NOMO-1 treated with DMSO at 0.1 percent for 48 hours (cell line): ENCODE measurements around the gene TXNDC11.

Experiments
- DNase-seq: peaks from one replicate; lab custom pipeline; 2025; ENCODE audit not compliant: unreplicated experiment; lab: John Stamatoyannopoulos, UW

Gene TXNDC11

DNA sequence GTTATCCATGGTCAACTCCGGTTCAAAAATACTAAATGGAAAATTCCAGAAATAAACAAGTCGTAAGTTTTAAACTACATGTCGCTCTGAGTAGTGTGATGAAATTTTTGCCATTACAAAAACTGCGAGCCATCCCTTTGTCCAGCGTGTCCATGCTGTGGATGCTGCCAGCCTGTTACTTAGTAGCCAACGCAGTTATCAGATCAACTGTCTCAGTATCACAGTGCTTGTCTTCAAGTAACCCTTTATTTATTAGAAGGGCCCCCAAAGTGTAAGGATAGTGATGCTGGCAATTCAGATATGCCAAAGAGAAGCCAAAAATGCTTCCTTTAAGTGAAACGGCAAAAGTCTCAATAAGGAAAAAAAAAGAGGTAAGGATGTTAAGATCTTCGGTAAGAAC lies 50.5 kb downstream of the TXNDC11 start:
- DNase-seq: no peak

DNA sequence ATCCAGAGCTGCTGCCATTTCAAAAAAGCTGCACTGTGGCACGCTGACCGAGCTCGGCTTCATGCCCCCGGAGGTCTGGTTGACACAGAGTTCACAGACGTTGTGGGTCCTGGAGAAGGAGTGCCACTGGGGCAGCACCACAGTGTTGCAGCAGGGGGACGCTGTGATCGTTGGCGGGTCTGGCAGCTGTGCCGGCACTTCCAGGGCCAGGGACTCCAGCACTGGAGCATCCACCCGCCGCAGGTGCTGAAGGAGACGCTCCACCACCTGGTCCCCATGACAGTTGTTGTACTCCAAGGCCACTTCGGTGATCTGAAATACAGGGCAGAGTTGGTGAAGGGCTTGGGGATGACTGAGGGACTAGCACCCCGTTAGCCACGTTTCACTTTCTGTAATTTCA lies 50.9 kb downstream of the TXNDC11 start:
- no peak for DNase-seq

- no peak for DNase-seq
Measured at GRCh38 chr16:11691235-11691634, 51.4 kb downstream of the TXNDC11 start.

DNA sequence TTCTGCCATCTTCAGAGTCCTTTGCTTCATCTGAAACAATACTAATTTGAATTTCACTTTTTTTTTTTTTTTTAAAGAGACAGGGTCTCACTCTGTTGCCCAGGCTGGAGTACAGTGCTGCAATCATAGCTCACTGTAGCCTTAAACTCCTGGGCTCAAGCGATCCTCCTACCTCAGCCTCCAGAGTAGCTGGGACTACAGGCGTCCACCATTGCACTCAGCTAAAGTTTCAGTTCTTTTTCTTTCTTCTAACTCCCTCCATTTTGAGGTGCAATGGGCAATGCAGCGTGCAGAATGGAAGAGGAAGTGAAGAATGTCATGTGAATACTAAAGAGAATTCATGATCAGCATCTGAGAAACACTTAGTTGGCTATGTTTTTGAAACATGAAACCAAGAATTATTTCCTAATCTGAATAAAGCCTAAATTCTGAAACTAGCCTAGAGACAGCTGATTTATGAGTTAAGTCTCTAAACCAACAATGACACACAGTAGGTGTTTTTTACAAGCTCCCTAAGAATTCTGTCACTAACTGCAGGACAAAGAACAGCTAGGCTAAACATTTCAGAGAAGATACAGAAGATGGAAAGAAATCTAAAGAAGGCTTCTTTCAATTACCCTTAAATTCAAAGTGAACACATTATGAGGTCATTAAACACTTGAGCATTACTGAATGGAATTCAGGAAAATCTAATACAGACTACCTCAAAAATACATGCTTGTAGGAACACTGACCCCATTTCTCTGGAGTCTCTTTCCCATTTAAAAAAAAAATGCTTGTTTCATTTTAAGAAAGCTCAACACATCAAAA lies 53.4 kb downstream of the TXNDC11 start:
- DNase-seq: peak; percentile 79

- no peak for DNase-seq
Measured at GRCh38 chr16:11688520-11688886, 54.2 kb downstream of the TXNDC11 start.

DNA sequence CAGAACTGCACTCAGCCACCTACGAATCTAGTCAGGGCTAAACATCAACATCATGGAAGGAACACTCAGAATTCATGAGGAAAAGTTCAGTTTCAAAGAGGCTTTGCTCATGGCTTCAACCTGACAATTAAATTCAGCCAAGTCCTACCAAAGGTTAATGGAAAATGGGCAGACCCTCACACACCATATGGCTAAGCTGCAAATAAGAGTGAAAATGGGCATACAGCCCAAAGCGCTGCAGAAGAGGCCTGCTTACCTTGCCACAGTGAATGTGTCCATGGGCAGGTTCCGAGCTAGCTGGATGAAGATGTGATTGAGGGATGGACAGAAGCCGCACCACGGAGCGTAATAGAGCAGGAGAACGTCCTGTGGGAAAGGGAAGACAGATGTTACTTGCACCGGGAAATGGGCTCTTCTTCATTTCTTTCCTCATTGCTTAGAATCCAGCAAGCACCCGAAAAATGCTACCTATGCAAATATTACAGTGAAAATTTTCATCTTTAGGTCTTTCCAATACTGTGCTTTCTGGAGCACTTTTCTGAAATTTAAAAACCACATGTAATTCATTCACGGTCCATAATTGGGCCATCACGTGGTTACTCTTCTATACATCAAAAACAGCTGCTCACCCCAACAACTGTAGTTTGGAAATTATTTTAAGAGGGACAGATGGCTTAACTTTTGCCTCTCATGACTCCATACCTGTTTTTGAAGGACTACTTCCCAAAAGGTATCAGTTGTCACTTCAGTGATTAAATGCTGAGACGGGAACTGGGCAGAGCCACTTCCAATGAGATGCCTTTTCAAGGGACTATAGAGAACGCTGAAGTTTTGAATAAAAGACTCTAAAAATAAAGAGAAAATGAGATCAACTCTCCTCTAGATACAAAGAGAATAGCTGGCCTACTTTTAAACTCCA lies 54.8 kb downstream of the TXNDC11 start:
- no peak for DNase-seq

DNA sequence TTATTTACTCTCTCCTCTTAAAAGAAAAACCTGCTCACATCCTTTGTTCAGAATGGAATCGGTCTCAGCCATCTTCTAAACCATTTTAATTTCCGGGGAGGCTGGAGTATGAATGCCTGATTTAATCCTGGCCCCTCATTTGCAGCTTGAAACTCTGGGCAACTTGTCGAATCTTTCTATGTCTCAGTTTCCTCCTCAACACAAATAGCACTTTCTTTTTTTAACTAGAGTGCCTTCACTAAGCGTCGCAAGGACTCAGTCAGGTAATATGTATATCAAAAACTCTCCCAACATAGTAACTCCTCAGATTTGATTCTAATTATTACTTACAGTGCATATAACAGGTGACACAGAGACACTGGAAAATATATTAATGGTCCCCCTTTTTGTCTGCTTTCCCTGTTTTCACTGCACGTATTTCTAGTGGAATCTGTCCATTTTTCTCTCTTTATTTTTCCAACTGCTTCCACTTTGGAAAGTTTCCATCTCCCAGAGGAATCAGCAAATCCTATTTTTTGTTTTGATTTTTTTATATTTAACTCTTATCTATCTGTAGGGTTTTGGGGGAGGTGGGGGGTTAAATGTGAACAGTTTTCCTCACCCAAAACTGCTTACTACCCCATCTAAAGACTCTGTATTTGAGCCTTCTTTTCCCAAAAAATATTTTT lies 55.8 kb downstream of the TXNDC11 start:
- DNase-seq: no peak

- DNase-seq: no peak
Measured at GRCh38 chr16:11685844-11686618, 56.6 kb downstream of the TXNDC11 start.

DNA sequence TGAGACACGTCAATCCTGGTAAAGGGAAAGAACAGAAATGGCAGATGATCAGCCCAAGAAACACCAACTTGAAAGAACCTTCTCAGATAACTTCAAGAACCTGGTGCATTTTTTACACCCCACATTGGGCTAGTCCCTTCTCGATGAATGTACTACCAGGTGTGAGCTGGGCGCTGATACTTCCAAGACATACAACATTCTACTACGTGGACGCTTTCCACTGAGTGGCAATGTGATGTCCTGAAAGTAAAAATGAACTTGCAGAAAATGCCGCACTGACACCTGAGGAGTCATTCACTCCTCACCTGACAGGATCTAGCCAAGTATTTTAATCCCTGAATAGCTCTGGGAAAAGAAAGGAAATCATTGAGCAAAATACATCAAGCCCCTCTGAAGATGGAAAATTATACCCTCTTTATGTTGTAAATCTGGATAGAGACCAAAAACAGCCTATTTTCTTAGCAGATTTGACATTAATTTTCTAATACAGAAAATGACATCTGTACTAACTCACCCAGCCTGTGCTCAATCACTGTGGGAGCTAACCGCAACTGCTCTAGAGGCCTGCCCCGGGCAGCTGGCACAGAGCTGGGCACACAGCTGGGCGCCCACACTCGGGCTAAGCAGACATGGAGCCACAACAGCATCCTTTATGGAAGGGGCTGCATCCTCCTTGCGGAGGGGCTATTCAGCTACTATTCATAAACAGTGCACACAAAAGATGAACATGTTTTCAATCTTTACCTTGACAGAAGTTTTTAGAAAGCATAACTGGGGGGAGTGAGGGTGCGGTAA lies 58.2 kb downstream of the TXNDC11 start:
- DNase-seq: no peak

DNA sequence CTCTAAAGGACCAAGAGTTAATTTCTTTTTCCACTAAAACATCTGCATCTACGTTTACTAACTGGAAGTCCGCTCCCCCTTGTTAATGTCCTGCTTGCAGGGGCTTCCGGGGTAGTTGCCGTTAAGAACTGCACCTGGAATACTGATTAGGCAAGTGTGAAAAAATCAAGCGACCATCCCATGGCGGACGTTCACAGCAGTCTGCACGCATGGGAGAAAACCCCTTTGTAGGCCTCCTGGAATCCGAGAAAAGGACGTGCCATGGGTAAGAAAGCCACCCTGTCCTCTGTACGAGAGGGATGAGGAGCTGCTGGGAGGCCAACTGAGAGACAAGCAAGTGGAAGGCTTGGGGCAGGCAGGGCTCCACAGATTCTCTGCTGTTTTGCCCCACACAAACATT lies 59.5 kb downstream of the TXNDC11 start:
- no peak for DNase-seq

- DNase-seq: peak; percentile 40
Measured at GRCh38 chr16:11682655-11683096, 60.0 kb downstream of the TXNDC11 start.

- peak; percentile 66 for DNase-seq
Measured at GRCh38 chr16:11681976-11682654, 60.5 kb downstream of the TXNDC11 start.

DNA sequence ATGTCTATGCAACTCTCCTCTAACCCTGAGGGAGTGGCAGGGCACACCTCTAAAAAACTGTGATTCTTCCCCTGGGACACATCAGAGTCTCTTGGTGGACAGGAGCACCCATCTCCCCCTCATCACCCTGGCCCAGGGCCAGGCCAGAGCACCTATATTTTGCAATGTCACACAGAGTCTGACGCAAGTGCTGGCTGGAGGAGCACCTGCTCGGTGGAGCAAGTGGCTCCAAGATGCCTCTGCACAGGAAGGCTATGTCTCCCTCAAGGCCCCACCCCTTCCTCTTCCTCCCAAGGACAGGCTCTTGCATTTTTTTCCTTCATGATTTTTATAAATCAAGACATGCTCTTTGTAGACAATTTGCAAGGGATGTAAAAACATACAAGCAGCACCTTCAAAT lies 61.1 kb downstream of the TXNDC11 start:
- peak; percentile 54 for DNase-seq

DNA sequence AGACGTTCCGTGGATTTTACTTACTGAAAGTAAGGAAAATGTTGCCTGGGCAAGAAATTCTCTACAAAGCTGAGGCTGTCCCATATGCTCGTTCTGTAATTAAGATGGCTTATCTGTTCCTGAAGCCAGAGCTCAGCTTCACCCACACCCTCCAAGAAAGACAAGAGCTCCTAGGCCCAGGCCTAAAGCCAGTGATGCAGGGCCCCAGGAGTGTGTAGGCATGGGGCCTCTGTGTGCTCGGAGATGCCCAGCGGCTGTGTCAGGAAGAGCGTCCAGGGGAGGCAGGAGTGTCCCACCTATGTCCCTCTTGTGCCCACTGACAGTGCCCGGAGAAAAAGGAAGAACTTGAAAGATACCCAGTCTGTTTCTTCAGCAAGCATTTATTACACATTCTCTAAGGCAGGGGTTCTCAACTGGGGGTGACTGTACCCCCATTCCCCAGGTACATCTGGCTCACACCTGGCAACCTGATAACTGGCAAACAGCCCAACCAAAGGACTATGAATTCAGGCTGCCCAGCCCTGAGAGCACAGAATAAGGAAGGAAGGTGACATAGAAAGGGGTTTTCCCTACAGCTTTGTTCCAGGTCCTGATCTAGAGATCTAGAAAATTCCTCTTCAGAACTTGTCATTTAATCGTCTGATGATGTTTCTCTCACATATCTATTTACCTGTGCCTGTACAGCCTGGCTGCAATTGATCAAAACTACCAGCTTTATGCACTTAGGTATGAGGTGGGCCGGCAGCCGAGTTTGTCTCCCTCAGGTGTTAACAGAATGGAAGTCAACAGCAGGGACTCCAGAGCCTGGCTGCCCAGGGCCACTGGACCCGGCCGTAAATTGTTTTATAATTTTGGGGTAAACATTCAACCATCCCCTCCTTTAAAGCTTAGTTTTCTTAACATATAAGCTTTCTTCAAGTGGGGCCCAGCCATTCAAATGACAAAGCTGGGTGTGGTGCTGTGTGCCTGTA lies 62.4 kb downstream of the TXNDC11 start:
- DNase-seq: no peak

DNA sequence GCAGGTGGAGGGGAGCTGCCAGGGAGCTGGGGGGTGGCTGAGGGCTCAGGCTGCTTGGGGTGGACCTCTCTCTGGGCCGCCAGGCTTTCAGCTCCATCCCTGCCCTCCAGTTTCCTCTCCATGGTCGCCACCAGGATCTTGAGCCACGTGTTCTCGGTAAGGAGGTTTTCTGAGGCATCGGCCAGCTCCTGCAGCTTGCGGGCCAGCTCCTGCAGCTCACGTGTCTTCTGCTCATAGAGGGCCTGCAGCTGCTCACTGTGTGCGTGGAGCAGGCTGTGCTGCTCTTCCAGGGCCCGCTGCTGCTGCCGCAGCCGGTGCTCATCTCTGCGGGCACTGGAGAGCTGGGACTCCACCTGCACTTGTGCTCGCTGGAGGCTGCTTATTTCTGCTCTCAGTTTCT lies 63.4 kb downstream of the TXNDC11 start:
- no peak for DNase-seq

- peak; percentile 30 for DNase-seq
Measured at GRCh38 chr16:11677959-11678881, 64.4 kb downstream of the TXNDC11 start.

- no peak for DNase-seq
Measured at GRCh38 chr16:11677451-11677951, 65.2 kb downstream of the TXNDC11 start.
